Activated T-helper 17 cell treated with anti-CD3 and anti-CD28 coated beads, Interleukin-2, amount 50 U/mL, for 72 hours (primary cell): ENCODE data around the gene MAP2K6. TPM values are rescaled to one million over a fixed set of nuclear protein-coding genes. Genes with fewer than 3 reads are reported as not detected.

Source experiments
- ATAC-seq: fragments of 150-1000 bp; cut with Tn5 transposase; replicated peaks from 2 replicates; pipeline ENCODE4 v1.10.0; 2021; ENCODE audit warnings: mild to moderate bottlenecking, moderate library complexity
- H3K27ac Mint-ChIP-seq: one replicate; pipeline ENCODE4 v1.8.0; 2022; ENCODE audit warnings: mixed read lengths
- H3K27me3 Mint-ChIP-seq: one replicate; pipeline ENCODE4 v1.8.0; 2022; ENCODE audit warnings: mixed read lengths
- H3K36me3 Mint-ChIP-seq: one replicate; pipeline ENCODE4 v1.8.0; 2022; ENCODE audit warnings: low read depth, mild to moderate bottlenecking, mixed read lengths
- H3K4me1 Mint-ChIP-seq: one replicate; pipeline ENCODE4 v1.8.0; 2022; ENCODE audit warnings: mixed read lengths
- H3K4me3 Mint-ChIP-seq: one replicate; pipeline ENCODE4 v1.8.0; 2022; ENCODE audit warnings: mild to moderate bottlenecking, mixed read lengths
- H3K9me3 Mint-ChIP-seq: one replicate; pipeline ENCODE4 v1.8.0; 2022; ENCODE audit warnings: mixed read lengths
- total RNA-seq, 2 donors: library from RNA; stranded (reverse); gene quantifications; one replicate each; pipeline ENCODE4 v1.2.3, GENCODE V29; 2022

MAP2K6 gene
- total RNA-seq, 2 donors from 2014 or later, result 2.4 to 3.9 TPM

- Mint-ChIP-seq H3K4me3 (no peak overlapping the region), H3K36me3 (no peaks in the 10 kb centered on the region), H3K4me1 (no peaks in the 10 kb centered on the region), H3K9me3 (no peaks in the 10 kb centered on the region), H3K27me3 (no peaks in the 10 kb centered on the region), H3K27ac (no peak overlapping the region)
- no peak for ATAC-seq
These were observed 2.2 kb upstream of the MAP2K6 start for GRCh38 chr17:69412251-69412671.

- Mint-ChIP-seq H3K4me1 (no peaks in the 10 kb centered on the region), H3K36me3 (no peaks in the 10 kb centered on the region), H3K4me3 (no peak overlapping the region), H3K27me3 (no peaks in the 10 kb centered on the region), H3K9me3 (no peaks in the 10 kb centered on the region), H3K27ac (no peak overlapping the region)
- ATAC-seq, result no peak
These were observed 934 bp downstream of the MAP2K6 start for GRCh38 chr17:69415431-69415830.

GRCh38 chr17:69417545-69418483 lies 3.3 kb downstream of the MAP2K6 start:
- ATAC-seq, result no peak
- Mint-ChIP-seq H3K9me3 (no peaks in the 10 kb centered on the region), H3K36me3 (no peaks in the 10 kb centered on the region), H3K27me3 (no peaks in the 10 kb centered on the region), H3K4me1 (no peaks in the 10 kb centered on the region), H3K4me3 (no peak overlapping the region), H3K27ac (no peak overlapping the region)

GRCh38 chr17:69418535-69418934 lies 4.0 kb downstream of the MAP2K6 start:
- Mint-ChIP-seq H3K9me3 (no peaks in the 10 kb centered on the region), H3K27me3 (no peaks in the 10 kb centered on the region), H3K36me3 (no peaks in the 10 kb centered on the region), H3K4me1 (peaks cover 4% of the 10 kb centered on the region), H3K4me3 (peak overlapping the region; percentile 23), H3K27ac (peak overlapping the region; percentile 64)
- no peak for ATAC-seq

- no peaks in the 10 kb centered on the region for H3K36me3 Mint-ChIP-seq
These were observed 9.0 kb downstream of the MAP2K6 start for GRCh38 chr17:69423450-69423849.

GRCh38 chr17:69424287-69425041 lies 10.0 kb downstream of the MAP2K6 start:
- Mint-ChIP-seq H3K27ac (peak overlapping the region; percentile 77), H3K36me3 (no peaks in the 10 kb centered on the region), H3K27me3 (no peaks in the 10 kb centered on the region), H3K4me1 (peaks cover 13% of the 10 kb centered on the region), H3K9me3 (no peaks in the 10 kb centered on the region), H3K4me3 (peak overlapping the region; percentile 72)
- no peak for ATAC-seq

More at GRCh38 chr17:69423450-69423849, 9.0 kb downstream of the MAP2K6 start:
- Mint-ChIP-seq H3K9me3 (no peaks in the 10 kb centered on the region), H3K27me3 (no peaks in the 10 kb centered on the region), H3K4me3 (peak overlapping the region; percentile 72), H3K27ac (peak overlapping the region; percentile 77), H3K4me1 (peaks cover 12% of the 10 kb centered on the region)
- ATAC-seq, result peak; percentile 79

- ATAC-seq, result no peak
- Mint-ChIP-seq H3K4me3 (no peak overlapping the region), H3K4me1 (peaks cover 23% of the 10 kb centered on the region), H3K27ac (no peak overlapping the region), H3K27me3 (no peaks in the 10 kb centered on the region), H3K9me3 (no peaks in the 10 kb centered on the region), H3K36me3 (no peaks in the 10 kb centered on the region)
These were observed 11.5 kb downstream of the MAP2K6 start for GRCh38 chr17:69425978-69426377.

GRCh38 chr17:69427486-69428197 lies 13.1 kb downstream of the MAP2K6 start:
- no peak overlapping the region for H3K4me3 Mint-ChIP-seq

GRCh38 chr17:69428252-69428980 lies 13.9 kb downstream of the MAP2K6 start:
- ATAC-seq, result no peak
- Mint-ChIP-seq H3K36me3 (no peaks in the 10 kb centered on the region), H3K4me1 (peaks cover 20% of the 10 kb centered on the region), H3K9me3 (no peaks in the 10 kb centered on the region), H3K4me3 (no peak overlapping the region), H3K27me3 (no peaks in the 10 kb centered on the region), H3K27ac (no peak overlapping the region)

More at GRCh38 chr17:69427486-69428197, 13.1 kb downstream of the MAP2K6 start:
- peak; percentile 50 for ATAC-seq
- no peaks in the 10 kb centered on the region for H3K9me3 Mint-ChIP-seq
- no peaks in the 10 kb centered on the region for H3K27me3 Mint-ChIP-seq
- no peaks in the 10 kb centered on the region for H3K36me3 Mint-ChIP-seq
- H3K4me1 Mint-ChIP-seq, result peaks cover 23% of the 10 kb centered on the region
- H3K27ac Mint-ChIP-seq, result no peak overlapping the region

- Mint-ChIP-seq H3K9me3 (no peaks in the 10 kb centered on the region), H3K27me3 (no peaks in the 10 kb centered on the region), H3K36me3 (no peaks in the 10 kb centered on the region), H3K4me1 (peaks cover 10% of the 10 kb centered on the region), H3K4me3 (peak overlapping the region; percentile 35), H3K27ac (peak overlapping the region; percentile 80)
- peak; percentile 60 for ATAC-seq
These were observed 16.0 kb downstream of the MAP2K6 start for GRCh38 chr17:69430488-69430887.

- no peaks in the 10 kb centered on the region for H3K27me3 Mint-ChIP-seq
- H3K4me3 Mint-ChIP-seq, result no peak overlapping the region
- no peak for ATAC-seq
- H3K4me1 Mint-ChIP-seq, result peaks cover 10% of the 10 kb centered on the region
- H3K27ac Mint-ChIP-seq, result no peak overlapping the region
- H3K9me3 Mint-ChIP-seq, result no peaks in the 10 kb centered on the region
- no peaks in the 10 kb centered on the region for H3K36me3 Mint-ChIP-seq
These were observed 17.3 kb downstream of the MAP2K6 start for GRCh38 chr17:69431835-69432234.

- no peaks in the 10 kb centered on the region for H3K9me3 Mint-ChIP-seq
- no peak for ATAC-seq
- no peak overlapping the region for H3K27ac Mint-ChIP-seq
- H3K4me1 Mint-ChIP-seq, result peaks cover 10% of the 10 kb centered on the region
- H3K36me3 Mint-ChIP-seq, result no peaks in the 10 kb centered on the region
- H3K4me3 Mint-ChIP-seq, result no peak overlapping the region
- no peaks in the 10 kb centered on the region for H3K27me3 Mint-ChIP-seq
These were observed 18.6 kb downstream of the MAP2K6 start for GRCh38 chr17:69433093-69433492.

- H3K36me3 Mint-ChIP-seq, result no peaks in the 10 kb centered on the region
- H3K4me1 Mint-ChIP-seq, result peaks cover 10% of the 10 kb centered on the region
- H3K27me3 Mint-ChIP-seq, result no peaks in the 10 kb centered on the region
- H3K27ac Mint-ChIP-seq, result no peak overlapping the region
- no peak for ATAC-seq
- H3K4me3 Mint-ChIP-seq, result no peak overlapping the region
- peaks cover 3% of the 10 kb centered on the region for H3K9me3 Mint-ChIP-seq
These were observed 19.7 kb downstream of the MAP2K6 start for GRCh38 chr17:69434164-69434579.
